ENCODE results near the gene TTLL7.

TTLL7 gene

DNA sequence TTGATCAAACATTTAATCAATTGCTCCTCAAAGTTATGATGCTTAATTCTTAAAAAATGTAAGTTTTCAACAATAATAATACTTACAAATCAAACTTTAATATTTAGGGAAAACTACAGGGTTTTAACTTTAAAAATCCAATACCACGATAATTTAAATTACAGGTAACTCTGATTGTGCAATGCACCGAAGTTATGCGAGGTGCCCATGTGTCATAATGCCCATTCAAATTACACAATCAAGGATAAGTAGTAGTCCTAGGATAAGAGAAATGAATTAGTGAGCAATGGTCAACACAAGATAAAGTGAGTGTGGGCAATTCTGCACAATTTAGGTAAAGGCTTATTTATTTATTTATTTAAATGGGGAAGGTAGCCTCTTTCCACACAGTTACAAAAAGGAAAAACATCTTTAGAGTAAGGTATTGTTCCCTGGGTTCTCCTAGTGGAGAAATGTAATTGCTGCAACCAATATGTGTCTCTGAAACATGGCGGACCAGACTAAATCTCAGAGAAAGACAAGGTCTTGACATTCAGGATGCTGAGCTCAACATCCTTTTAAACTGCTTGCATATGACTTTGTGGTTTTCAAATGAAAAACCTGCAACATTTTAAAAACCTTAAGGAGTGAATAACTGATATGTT, 164.2 kb downstream of the TTLL7 start:
- POLR2A ChIA-PET (ENCODE audit: low non-redundant PET) = no interaction called here

DNA sequence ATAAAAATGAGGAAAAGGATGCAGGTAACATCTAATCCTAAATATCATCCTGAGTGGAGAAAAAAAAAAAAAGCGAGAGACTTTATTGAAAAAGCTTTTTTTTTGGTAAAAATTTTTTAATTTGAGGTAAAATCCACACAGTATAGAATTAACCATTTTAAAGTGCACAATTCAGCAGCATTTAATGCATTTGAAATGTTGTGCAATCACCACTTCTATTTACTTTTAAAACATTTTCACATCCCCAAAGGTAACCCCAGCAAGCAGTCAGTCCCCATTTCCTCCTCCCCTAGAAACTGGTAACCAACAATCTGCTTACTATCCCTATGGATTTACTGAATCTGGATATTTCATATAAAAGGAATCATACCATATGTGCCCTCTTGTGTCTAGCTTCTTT, 166.7 kb downstream of the TTLL7 start:
- no peak for DNase-seq (ENCODE audit: low spot score)
- TF ChIP-seq, protein P1, sequence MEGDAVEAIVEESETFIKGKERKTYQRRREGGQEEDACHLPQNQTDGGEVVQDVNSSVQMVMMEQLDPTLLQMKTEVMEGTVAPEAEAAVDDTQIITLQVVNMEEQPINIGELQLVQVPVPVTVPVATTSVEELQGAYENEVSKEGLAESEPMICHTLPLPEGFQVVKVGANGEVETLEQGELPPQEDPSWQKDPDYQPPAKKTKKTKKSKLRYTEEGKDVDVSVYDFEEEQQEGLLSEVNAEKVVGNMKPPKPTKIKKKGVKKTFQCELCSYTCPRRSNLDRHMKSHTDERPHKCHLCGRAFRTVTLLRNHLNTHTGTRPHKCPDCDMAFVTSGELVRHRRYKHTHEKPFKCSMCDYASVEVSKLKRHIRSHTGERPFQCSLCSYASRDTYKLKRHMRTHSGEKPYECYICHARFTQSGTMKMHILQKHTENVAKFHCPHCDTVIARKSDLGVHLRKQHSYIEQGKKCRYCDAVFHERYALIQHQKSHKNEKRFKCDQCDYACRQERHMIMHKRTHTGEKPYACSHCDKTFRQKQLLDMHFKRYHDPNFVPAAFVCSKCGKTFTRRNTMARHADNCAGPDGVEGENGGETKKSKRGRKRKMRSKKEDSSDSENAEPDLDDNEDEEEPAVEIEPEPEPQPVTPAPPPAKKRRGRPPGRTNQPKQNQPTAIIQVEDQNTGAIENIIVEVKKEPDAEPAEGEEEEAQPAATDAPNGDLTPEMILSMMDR (conservative IDR thresholded peaks at IDR 0.05; ENCODE audit: low read depth) = no peak
- ChIA-PET CTCF (interaction anchor here (0.7 kb wide), 1 partner anchor 25 kb away, joined by 3 read pairs; no protein-coding TSS in a partner anchor), POLR2A (ENCODE audit: low non-redundant PET) (no interaction called here)
- H3K27ac ChIP-seq = no peak overlapping the region

More for the DNA sequence above, 164.2 kb downstream of the TTLL7 start:
- TF ChIP-seq, protein P1 (conservative IDR thresholded peaks at IDR 0.05; ENCODE audit: low read depth) = no peak
- CTCF ChIA-PET = interaction anchor here (0.8 kb wide), 1 partner anchor 74 kb away, joined by 4 read pairs; no protein-coding TSS in a partner anchor
- DNase-seq (ENCODE audit: low spot score) = no peak
- no peak overlapping the region for H3K27ac ChIP-seq

DNA sequence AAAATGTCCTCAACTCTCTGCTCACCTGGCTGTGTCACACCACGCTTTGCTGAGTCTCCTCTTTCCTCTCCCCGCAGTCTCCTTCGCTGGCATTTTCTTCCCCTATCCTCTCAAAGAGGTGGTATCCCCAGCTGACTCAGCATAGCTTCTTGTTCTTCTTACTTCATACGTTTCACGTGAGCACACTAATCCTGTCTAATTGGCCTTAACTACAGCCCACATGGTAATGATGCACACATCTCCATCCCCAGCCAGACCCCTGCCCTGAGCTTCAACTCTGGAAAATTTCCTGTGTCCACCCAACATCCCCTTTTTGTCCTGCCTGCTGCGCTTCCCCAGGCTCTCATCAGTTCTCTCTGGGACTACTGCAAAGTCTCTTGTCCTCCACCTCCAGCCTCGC, 169.8 kb downstream of the TTLL7 start:
- no peak for DNase-seq (ENCODE audit: low spot score)
- TF ChIP-seq, protein P1 (conservative IDR thresholded peaks at IDR 0.05; ENCODE audit: low read depth) = no peak
- POLR2A ChIA-PET (ENCODE audit: low non-redundant PET) = no interaction called here
- no peak overlapping the region for H3K27ac ChIP-seq
- CTCF ChIA-PET = no interaction called here

DNA sequence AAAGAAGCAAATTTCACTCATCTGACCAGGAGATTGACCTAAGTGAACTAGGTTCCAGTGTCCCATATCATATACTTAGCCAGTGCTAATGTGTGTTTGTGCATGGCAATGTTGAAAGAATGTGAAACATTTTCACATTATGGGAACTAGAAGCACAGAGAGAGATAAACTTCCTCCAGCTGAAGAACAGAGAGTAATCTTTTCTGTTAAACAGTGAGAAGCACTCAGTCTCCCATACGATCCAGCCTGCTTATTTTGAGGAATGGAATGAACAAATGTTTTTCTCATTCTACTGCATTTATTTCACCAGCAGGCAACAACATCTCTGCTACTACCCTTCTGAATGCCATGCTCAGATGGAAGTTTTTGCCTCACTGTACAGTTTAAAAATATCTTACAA, 170.5 kb downstream of the TTLL7 start:
- POLR2A ChIA-PET (ENCODE audit: low non-redundant PET) = no interaction called here
- no peak overlapping the region for H3K27ac ChIP-seq
- CTCF ChIA-PET = no interaction called here
- TF ChIP-seq, protein P1 (conservative IDR thresholded peaks at IDR 0.05; ENCODE audit: low read depth) = no peak
- no peak for DNase-seq (ENCODE audit: low spot score)

- TF ChIP-seq, protein P1 (conservative IDR thresholded peaks at IDR 0.05; ENCODE audit: low read depth) = no peak
- ChIA-PET POLR2A (ENCODE audit: low non-redundant PET) (no interaction called here), CTCF (no interaction called here)
- DNase-seq (ENCODE audit: low spot score) = no peak
- H3K27ac ChIP-seq = no peak overlapping the region
Observed at GRCh38 chr1:83827741-83828140, 171.2 kb downstream of the TTLL7 start.

DNA sequence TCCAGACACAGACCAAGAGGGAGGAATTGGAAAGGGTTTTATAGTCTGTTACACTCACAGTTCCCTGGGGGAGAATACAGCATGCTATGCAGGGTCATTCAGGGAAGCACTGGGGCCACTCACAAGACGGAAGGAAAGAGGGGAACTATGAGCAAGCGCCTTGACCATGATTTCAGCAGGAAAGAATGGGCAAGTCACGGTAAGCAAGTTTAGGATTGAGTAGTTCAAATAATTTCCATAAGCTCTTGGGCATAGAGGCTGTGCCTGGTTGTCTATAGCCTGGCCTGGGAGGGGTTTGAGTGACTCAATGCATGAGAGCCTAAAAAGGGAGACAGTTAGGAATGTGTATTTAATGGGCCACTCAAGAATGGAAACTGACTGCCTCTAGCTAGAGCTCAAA, 176.7 kb downstream of the TTLL7 start:
- ChIA-PET POLR2A (ENCODE audit: low non-redundant PET) (no interaction called here), CTCF (no interaction called here)
- DNase-seq (ENCODE audit: low spot score) = no peak

More for the DNA sequence above, 176.7 kb downstream of the TTLL7 start:
- no peak overlapping the region for H3K27ac ChIP-seq
- TF ChIP-seq, protein P1 (conservative IDR thresholded peaks at IDR 0.05; ENCODE audit: low read depth) = no peak
